Measurements from ENCODE around the gene CAMK2D.

- no peak for TF ChIP-seq POLR2A (IDR thresholded peaks at IDR 0.05)
- no peak for TF ChIP-seq CTCF (IDR thresholded peaks at IDR 0.05 in 8 of 11, conservative IDR thresholded peaks at IDR 0.05 in 3 of 11)
Observed at GRCh38 chr4:113769744-113770143, 8.2 kb upstream of the CAMK2D start.
